Stimulated activated CD8-positive, alpha-beta memory T cell treated with anti-CD3 and anti-CD28 coated beads, Interleukin-7, amount 100 ng/mL, for 4 hours (primary cell): ENCODE measurements around the gene ZNF367.

Experiments used
- DNase-seq, 2 donors: peaks; one replicate each; pipeline ENCODE4 v3.0.0-alpha.2; 2020; ENCODE audit warnings: low read depth in 2 of 2

Gene ZNF367

DNA sequence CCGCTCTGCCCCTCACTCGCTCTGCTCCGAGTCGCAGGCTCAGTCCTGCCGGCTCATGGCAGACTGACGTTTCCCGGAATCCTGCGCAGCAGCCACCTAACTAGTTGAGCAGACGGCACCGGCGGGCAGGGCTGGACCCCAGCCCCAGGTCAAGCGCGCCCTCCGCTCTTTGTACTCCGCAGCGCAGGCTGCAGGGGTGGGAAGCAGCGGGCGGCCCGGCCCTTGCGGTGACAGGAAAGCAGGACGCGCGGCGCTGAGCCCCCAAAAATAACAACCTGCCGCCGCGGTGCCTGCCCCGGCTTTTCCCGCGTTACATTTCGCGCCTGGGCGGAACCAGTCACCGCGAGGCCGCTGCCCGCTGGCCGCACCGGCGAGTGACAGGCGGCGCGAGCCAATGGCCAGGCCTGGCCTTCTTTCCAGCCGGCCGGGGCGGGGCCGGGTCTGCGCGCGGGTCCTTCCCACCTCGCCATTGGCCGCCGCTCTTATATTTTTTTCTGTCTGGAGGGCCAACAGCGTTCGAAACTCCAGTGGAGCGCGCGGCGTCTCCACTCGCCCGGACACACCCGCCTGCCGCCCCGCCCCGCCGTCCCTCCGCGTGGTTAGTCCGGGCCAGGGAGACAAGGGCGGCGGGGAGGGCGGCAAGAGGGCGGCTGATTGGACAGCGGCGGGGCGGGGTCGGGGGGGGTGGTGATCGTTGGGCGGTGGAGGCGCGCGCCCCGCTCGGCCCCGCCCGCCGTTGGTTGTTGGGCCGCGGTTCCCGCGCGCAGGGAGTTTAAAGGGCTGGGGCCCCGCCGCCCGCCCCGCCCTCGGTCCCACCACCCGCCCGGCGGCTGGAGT lies at the start of gene ZNF367:
Gene ZNF367 (minus strand): TSS at position 288 of the 837 bp plus-strand sequence. CDS start 338 bp downstream, outside the sequence.
- DNase-seq, result peak; percentile 80 to 91

DNA sequence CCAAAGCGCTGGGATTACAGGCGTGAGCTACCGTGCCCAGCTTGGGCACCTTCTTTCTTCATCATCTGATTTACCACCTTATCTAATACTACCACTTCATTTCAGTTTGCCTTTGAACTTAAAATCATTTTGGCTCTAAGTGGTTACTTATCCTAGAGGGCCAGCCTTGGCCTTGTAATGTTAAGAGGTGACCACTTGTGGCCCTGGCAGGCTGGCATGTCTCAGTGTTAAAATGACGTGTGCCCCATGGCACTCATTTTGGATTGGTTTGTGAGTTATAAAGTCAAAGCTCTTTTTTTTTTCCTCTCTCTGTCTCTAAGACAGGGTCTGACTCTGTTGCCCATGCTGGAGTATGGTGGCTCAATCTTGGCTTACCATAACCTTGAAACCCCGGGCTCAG lies 49.6 kb upstream of the ZNF367 start:
- no peak for DNase-seq

DNA sequence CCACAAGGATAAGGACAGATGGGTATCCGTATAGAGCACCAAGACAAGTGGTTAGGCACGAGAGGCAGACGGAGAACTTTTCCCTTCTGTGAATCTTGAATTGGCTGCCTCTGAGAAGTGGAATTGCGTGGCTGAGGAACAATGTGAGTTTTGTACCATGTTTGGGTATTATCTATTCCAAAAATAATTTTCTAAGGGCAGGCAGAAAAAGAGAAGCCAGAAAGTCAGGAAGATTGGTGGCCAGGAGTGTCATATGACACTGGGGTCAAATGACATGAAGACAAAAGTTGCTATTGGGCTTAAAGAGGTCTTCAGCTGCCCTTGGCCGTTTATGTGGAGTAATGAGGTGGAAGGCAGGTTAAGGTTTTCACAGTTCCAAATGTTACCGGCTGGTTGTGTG lies 46.3 kb upstream of the ZNF367 start:
- DNase-seq, result no peak

DNA sequence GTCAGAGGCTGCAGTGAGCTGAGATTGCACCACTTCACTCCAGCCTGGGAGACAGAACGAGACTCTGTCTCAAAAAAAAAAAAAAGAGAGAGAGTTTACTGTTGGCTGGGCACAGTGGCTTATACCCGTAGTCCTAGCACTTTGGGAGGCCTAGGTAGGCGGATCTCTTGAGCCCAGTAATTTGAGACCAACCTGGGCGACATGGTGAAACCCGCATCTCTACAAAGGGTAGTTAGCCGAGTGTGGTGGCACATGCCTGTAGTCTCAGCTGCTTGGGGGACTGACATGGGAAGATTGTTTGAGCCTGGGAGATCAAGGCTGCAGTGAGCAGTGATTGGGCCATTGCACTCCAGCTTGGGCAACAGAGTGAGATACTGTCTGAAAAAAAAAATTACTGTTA lies 44.4 kb upstream of the ZNF367 start:
- no peak for DNase-seq

DNA sequence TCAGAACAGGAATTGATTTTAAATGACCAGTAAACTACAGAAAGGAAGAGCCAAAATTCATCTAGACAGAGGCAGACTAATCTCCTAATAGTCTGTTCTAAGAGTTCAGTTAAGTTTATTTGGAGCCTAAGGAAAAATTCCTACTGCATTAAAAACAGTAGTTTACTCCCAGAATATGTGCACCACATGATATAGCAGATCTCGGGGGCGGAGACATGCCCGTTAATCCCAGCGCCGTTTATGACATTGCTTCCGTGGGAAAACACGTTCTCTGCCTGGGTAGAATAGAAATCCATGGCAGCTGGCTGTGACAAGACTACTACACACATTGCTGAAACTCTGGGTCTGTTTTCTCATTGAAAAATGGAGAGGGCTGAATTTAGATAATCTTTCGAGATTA lies 43.2 kb upstream of the ZNF367 start:
- DNase-seq, result no peak

DNA sequence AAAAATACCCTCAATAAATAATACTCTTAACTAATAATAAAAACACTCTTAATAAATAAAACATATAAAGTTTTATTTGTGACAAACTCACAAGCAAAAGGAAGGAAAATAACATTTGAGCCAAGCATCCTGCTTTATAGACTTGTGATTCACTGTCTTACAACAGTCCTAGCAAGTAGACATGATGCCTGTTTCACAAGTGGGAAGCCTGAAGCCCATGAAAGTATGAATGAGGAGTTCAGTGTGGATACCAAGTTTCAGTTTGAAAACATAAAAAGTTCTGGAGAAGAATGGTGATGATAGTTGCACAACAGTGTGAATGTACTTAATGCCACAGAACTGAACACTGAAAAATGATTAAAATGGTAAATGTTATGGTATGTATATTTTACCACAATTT lies 42.7 kb upstream of the ZNF367 start:
- no peak for DNase-seq

DNA sequence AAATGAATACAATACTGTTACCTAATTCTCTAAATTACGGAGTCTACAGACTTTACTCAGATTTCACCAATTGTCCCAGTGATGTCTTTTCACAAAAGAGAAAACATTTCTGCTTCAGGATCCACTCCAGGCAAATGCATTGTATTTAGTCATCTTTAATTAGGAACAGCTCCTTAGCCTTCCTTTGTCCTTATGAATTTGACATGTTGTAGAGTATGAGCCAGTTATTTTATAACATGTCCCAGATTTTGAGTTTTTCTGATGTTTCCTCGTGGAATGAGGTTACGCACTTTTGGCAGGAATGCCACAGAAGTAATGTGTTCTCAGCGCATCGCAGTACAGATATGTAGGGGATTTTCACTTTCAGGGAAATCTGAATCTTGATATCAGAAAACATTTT lies 42.3 kb upstream of the ZNF367 start:
- no peak for DNase-seq

DNA sequence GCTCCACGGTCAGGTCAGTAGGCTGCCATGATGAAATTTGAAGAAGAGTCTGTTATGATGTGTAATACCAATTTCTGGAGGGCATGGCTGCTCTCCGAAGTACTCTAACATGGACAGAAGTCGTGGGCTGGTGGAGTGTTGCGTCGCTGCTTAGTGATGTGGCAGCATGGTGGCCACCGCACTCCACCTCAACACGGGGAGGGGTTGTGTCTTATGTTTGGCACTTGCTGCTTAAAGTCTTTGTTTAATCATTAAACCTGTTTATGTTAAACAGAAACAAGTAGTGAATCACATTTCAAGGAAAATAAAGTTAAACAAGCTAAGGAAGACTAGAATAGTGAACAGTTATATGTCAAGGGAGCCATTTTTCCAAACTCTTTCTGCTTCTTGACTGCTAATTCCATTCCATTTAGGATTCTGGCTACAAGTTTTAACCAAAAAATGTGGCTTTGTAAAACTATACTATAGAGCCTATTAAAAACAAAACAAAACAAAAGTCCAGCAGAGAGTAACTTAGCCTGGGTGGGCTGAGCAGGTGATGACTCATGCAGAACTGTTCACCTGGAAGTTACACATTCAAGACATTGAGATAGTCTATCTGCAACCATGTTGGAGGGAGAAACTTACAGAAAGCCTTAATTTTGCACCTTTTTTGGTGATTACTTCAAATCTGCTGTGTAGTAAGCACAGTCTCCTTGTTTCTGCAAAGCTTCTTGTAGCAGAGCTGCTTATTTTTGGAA lies 41.3 kb upstream of the ZNF367 start:
- no peak for DNase-seq

DNA sequence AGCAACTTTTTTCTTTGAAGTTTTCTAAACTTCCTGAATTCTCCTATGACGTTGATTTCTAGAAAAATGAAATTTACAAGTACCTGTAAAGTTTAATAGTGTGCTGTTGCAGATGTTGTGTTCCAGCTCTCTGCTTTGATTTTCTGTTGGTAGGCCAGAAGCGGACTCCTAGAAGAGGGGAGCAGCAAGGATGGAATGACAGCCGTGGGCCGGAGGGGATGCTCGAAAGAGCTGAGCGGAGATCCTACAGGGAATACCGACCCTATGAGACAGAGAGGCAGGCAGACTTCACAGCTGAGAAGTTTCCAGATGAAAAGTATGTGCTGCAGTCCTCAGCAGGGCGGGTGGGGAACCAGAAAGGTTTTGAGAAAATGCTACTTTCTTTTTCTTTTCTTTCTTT lies 40.1 kb upstream of the ZNF367 start:
- no peak for DNase-seq

DNA sequence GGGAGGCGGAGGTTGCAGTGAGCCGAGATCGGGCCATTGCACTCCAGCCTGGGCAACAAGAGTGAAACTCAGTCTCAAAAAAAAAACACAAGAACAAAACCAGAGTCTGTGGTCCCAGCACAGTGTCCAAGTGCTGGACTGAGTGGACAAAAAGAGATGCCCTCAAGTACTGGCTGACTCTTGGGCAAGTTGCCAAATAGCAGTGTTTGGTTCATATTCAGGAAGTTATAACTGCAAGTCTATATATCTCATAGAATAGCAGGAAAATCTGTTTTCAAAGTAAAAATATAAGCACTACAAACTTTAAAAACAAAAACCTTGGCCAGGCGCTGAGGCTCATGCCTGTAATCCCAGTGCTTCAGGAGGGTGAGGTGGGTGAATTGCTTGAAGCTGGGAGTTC lies 39.1 kb upstream of the ZNF367 start:
- DNase-seq, result no peak

DNA sequence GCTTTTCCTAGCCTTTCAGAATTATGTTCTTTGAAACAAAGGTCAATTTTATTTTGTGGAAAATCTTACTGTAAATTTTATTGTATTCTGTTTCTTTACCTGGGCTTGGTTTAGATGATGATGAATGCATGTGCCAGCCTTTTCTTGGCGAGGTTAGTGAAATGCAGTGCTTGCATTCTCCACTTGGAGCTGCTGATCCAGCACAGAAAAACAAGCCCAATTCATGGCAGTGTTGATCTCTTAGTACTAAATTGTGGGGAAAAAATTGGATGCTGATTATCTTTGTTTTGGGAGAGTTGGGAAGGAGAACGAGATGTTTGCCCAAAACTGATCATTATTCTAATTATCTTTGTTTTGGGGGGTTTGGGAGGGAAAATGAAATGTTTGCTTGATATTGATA lies 35.5 kb upstream of the ZNF367 start:
- DNase-seq, result no peak

DNA sequence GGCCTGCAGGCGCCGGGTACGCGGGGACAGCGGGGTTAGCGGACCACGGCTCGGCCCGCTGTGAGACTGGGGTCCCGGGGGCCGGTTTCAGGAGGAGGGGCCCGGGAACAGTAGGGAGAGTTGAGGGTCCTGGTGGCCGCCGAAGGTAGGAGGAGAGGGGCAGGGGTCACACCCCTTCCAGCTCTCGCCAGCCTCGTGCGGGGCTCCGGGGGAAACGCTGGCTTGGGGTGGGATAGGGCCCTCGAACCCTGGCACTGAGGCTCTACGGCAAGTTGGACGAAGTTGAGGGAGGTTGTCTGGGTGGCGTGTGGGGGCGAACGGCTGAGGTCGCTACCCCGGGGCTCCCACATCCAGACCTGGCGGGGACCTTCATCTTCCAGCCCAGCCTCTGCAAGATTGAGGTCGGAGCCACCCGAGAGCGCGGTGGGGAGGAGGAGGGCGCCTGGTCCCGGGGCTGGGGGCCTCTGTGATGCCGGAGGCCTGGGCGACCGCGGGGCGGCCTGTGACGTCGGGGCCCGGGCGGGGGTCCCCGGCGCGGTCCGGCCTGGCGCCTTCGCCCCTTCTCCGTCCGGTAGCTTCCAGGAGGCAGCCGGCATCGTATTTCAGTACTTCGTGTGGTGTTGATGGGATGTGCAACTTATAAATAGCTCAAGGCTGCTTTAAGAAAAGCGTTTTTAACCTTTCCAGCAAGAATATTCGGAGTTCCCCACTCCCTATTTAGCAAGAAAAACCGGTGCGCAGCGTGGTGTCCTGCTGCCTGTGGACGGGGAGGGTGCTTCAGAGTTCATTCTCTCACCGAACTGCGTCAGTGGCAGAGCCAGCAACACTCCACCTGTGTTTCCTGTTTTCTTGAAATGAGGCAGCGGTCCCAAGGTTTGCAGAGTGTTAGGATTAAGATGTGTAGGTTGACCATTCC lies 32.7 kb upstream of the ZNF367 start:
- peak; percentile 9 to 10 for DNase-seq

DNA sequence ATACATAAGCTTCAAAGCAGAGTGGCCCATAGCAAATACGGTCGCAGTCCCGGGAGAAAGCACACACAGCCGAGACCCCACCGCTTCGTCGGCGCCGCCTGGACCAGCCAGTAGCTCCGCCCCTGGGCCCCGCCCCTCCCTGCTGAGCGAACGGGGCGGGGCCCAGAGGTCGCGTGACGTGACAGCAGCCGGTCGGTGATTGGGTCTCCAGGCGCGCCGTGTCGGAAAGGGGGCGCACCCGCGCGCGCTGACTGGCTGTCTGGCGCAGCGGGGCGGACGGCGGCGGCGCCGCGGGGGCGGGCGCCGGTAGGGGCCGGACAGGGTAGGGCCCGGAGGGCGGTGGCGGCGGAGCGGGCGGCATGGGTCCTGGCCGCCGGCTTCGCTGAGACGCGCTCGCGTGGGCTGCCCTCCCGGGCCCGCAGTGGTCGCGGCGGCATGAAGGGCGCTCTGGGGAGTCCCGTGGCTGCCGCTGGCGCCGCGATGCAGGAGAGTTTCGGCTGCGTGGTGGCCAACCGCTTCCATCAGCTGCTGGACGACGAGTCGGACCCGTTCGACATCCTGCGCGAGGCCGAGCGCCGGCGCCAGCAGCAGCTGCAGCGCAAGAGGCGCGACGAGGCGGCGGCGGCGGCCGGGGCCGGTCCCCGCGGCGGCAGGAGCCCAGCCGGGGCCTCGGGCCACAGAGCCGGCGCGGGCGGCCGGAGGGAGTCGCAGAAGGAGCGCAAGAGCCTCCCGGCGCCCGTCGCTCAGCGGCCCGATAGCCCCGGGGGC lies 31.9 kb upstream of the ZNF367 start, which contains the start of gene HABP4:
Gene HABP4 (plus strand): TSS at position 325 of the 768 bp plus-strand sequence. CDS start 111 bp downstream, at position 436.
- peak; percentile 88 to 94 for DNase-seq

DNA sequence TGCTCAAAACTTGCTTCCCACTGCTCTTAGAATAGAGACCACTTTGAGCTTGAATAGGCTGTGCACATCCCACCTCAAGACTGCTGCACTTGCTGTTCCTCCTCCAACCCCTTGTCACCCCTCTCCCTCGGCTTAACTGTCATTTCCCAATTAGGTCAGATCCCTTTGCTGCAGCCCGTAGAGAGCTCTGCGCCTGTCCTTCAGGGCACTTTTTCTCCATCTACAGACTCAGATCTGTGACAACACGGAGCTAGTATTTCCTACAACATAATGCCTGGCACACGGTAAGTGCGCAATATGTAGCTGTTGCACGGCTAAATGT lies 31.3 kb upstream of the ZNF367 start:
- no peak for DNase-seq

DNA sequence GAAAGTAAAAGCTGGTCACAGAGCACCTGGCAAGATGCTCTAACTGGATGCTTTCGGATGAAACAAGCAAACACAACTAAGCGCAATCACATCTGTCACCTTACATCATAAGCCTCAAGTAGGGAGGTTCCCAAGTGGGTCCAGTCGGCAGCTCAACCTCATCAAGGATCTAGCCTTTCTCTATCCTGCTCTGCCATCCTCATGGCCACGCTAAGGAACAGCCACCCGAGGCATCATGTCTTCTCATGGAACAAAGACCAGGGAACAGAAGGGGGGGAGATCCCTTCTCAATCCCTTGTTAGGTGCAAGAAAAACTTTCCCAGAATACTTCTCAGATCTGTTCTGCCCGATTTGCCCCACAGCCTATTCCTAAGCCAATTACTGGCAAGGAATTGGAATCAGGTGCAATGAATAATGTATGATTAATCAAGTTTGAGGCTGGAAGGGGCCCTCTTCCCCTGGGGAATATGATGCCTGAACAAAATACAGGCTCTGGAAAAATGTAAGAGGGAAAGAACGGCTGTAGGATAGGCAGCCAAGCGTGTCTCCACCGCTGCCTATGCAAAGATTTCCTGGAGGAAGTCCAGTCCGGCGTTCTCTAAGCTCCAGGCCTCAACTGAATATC lies 30.5 kb upstream of the ZNF367 start:
- no peak for DNase-seq

DNA sequence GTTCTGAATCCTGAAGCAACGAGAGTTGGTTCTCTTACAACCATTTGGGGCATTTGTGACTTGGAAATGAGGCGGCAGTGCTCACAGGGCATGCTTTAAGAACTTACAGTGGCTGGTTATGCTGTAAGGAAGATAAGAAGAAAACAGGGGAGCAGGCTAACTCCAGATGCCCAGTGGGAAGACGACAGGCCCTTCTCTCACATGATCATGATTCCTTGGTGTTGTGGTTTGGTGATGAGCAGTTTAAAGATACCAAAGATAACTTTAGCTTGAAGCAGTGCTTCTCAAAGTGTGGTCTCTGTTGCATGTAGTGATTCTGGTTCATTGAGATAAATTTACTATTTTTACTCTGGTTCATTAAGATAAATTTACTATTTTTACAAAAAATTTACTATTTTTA lies 29.2 kb upstream of the ZNF367 start:
- DNase-seq, result no peak

DNA sequence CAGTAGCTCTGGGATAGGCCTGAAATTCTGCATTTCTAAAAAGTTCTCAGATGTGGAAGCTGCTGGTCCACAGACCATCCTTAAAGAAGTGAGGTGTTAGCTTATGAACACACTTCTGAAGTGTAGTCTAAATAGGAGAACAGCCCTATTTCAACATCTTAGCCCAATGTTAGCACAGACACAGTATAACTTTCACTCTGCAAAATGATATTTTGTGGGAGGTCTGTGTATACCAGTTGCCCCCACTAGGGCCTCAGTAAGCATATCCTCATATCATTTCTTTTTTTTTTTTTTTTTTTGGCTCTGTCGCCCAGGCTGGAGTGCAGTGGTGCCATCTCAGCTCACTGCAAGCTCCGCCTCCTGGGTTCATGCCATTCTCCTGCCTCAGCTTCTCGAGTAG lies 24.3 kb upstream of the ZNF367 start:
- DNase-seq, result no peak

DNA sequence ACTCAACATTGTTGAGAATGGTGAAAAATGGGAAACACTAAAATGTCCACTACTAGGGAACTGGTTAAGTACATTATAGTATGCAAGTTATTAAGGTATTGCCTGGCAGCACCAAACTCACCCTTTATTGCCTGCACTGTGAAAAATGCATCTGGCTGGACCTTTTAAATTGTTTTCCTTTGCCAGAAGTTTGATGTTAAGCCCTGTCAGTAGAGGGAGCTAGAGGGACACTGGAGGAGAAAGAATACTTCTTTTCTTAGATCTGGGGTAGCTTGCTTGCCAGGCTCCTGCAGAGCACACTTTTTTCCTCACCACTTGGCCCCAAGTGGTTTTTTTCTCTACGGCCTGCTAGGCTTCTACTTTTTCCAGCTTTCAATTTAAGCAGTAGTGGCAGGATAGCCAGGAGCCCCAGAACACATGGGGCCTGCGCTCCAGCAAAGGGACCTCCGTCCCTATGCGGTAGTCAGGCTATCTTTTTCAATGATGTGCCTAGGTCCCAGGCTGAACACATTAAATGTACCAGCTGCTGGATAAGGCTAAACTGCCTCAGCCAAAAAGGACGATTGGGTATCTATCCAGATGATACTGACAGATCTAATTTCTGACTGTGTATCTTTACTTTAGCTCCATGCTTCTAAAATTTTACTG lies 23.8 kb upstream of the ZNF367 start:
- DNase-seq, result no peak

DNA sequence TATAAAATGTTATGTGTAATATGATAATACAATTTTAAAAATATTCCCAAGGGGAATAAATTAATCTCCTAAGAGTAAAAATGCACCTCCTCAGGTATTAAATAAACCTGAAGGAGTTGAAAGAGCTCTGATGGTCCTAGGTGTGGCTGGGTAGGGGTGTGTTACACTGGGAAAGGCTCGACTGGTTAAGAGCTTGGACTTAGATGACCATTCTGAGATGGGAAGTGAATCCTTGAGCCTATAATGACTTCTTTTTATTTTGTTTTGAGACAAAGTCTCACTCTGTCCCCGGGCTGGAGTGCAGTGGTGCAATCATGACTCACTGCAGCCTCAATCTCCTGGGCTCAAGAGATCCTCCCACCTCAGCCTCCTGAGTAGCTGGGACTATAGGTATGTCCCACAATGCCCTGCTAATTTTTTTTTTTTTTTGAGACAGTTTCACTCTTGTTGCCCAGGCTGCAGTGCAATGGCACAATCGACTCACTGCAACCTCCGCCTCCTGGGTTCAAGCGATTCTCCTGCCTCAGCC lies 22.6 kb upstream of the ZNF367 start:
- DNase-seq, result no peak

DNA sequence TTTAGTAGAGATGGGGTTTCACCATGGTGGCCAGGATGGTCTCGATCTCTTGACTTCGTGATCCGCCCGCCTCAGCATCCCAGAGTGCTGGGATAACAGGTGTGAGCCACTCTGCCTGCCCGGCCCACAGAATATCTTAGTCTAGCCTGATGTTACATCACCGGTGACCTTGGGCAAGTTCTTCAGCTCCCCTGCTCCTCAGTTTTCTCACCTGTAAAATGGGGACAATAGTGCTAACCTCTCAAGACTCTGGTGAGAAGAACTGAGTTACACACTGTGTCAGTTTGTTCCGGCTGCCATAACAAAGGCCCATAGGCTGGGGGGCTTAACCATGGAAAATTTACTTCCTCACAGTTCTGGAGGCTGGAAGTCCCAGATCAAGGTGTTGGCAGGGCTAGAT lies 19.3 kb upstream of the ZNF367 start:
- no peak for DNase-seq
